HG03439 (cell line): ENCODE measurements around the gene WDCP.
"Not testable (repeated sequence)": the region's sequence is repeated elsewhere in the genome, so short reads cannot be mapped to it uniquely, and the experiment has no call there.

Experiments
- ATAC-seq: cut with Tn5 transposase; IDR thresholded peaks from one replicate; pipeline ENCODE4 v1.9.1; 2021; ENCODE audit warnings: mild to moderate bottlenecking, moderate library complexity; ENCODE audit not compliant: unreplicated experiment

Gene WDCP

GRCh38 chr2:24022975-24023575 lies 24.1 kb downstream of the WDCP start:
- no peak for ATAC-seq

GRCh38 chr2:24022324-24022974 lies 24.7 kb downstream of the WDCP start:
- no peak for ATAC-seq

GRCh38 chr2:24021122-24021998 lies 25.8 kb downstream of the WDCP start:
- no peak for ATAC-seq

- no peak for ATAC-seq
Measured at GRCh38 chr2:24020244-24020643, 26.9 kb downstream of the WDCP start.

- ATAC-seq = no peak
Measured at GRCh38 chr2:24019729-24020128, 27.5 kb downstream of the WDCP start.

GRCh38 chr2:24018241-24018640 lies 28.9 kb downstream of the WDCP start:
- no peak for ATAC-seq

- no peak for ATAC-seq
Measured at GRCh38 chr2:24017711-24018110, 29.5 kb downstream of the WDCP start.

- ATAC-seq = no peak
Measured at GRCh38 chr2:24016853-24017703, 30.1 kb downstream of the WDCP start.

- ATAC-seq = no peak
Measured at GRCh38 chr2:24016376-24016761, 30.8 kb downstream of the WDCP start.

- ATAC-seq = no peak
Measured at GRCh38 chr2:24015562-24016375, 31.4 kb downstream of the WDCP start.

- not testable (repeated sequence) for ATAC-seq
Measured at GRCh38 chr2:24014902-24015301, 32.3 kb downstream of the WDCP start.

- no peak for ATAC-seq
Measured at GRCh38 chr2:24012521-24013188, 34.5 kb downstream of the WDCP start.

GRCh38 chr2:24011250-24012104 lies 35.7 kb downstream of the WDCP start:
- no peak for ATAC-seq

- no peak for ATAC-seq
Measured at GRCh38 chr2:24010477-24011249, 36.5 kb downstream of the WDCP start.

- no peak for ATAC-seq
Measured at GRCh38 chr2:24009680-24010476, 37.3 kb downstream of the WDCP start, which contains the start of gene MFSD2B. MFSD2B (plus strand) TSS chr2:24010085; CDS start chr2:24010097, 12 bp downstream.

GRCh38 chr2:24009367-24009679 lies 37.9 kb downstream of the WDCP start:
- ATAC-seq = no peak

GRCh38 chr2:24008672-24009366 lies 38.4 kb downstream of the WDCP start:
- no peak for ATAC-seq
